Astrocyte of the spinal cord (primary cell): Measurements from ENCODE around the gene PDX1.

Source experiments
- DNase-seq: peaks from one replicate; pipeline ENCODE4 v3.0.0; 2011; ENCODE audit warnings: low read depth, low spot score
- H3K4me3 ChIP-seq: 2 replicates; pipeline ENCODE4 v1.5.1; 2011; ENCODE audit warnings: low read depth, mild to moderate bottlenecking, low read length, moderate library complexity
- in situ Hi-C: cut with HindIII; loops from 2 replicates; pipeline ENCODE4 v1.10.0; 2017; ENCODE audit warnings: low sequenced_read_pairs
- TF ChIP-seq, protein P1 (sequence below): IDR thresholded peaks from 2 replicates; pipeline ENCODE4 v1.5.1; 2012; ENCODE audit warnings: low read depth, mild to moderate bottlenecking, low read length, inconsistent platforms

Gene PDX1

DNA sequence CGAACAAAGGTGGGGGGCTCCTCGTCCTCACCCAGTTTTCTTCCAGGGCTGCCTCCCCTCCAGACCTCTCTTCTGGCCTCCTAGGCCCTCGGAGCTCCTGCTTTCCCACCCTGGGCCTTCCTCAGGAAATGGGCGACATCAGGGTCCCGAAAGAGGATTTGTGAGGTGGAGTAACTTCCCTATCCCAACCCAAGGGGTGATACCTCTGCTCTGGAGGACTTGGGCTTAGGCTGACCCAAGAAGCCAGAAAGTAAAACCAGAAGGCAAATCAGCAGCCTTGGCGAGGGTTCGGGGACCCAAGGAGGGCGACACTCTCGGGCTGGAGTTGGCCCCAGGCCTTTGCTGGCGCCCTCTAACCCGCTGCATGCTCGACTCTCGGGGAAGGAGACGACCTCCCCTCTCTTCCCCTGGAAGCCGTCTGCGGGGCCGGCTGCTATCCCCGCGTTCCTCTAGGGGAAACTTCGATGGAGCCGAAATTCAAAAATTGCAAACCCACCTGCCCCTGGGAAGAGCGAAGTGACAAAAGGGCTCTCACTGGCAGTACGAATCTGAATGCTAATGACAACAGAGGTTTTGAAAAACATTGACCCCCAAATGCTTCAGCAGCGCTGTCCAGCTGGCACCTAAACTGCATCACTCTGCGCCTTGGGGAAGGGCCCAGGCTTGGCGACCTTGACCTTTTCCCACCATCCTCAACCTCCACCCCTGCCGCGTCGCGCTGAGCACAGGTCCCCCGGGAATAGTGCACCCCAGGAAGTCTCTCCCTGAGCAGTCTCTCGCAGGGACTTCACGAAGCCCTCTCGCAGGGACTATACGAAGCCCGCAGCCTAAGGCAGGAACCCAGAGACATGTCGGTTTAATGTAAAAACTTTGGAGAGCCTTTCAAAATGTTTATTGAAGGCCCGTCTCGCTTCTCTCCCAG is 2.4 kb downstream of the PDX1 start:
- in situ Hi-C loops: no loop called here
- H3K4me3 ChIP-seq: no peak overlapping the region
- TF ChIP-seq, protein P1, sequence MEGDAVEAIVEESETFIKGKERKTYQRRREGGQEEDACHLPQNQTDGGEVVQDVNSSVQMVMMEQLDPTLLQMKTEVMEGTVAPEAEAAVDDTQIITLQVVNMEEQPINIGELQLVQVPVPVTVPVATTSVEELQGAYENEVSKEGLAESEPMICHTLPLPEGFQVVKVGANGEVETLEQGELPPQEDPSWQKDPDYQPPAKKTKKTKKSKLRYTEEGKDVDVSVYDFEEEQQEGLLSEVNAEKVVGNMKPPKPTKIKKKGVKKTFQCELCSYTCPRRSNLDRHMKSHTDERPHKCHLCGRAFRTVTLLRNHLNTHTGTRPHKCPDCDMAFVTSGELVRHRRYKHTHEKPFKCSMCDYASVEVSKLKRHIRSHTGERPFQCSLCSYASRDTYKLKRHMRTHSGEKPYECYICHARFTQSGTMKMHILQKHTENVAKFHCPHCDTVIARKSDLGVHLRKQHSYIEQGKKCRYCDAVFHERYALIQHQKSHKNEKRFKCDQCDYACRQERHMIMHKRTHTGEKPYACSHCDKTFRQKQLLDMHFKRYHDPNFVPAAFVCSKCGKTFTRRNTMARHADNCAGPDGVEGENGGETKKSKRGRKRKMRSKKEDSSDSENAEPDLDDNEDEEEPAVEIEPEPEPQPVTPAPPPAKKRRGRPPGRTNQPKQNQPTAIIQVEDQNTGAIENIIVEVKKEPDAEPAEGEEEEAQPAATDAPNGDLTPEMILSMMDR: no peak
- no peak for DNase-seq

DNA sequence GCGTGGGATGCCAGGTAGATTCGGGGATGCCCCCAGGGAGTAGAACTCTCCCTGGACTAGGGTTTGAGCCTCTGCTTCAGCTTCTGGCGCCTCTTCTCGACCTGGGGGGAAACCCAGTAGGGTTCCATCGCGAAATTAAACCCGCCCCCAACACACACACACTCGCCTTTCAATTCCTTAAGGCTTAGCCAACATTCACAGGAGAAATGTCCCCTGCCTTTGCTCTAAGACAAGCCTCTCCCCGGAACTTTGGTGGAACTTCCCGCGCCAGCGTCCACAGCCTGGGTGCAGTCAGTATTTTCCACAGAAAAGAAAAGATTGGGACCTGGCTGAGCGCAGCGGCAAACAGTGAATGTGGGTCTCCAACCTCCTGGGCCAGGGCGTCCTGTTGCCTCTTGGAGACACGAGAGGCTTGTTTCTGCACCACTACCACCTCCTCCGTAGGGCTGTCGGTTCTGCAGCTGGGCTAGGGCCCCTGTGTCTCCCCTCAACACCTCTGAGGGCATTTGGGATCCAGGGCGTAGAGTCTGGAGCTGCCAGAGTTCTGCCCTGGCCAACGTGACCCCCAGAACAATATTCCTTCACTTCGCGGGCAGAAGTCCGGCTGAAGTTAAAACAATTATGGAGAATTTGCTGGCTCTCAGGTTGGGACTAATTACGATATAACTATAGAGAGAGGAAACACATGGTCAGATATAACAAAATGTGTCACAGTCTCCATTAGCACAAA is 3.2 kb downstream of the PDX1 start:
- no peak for DNase-seq
- no peak overlapping the region for H3K4me3 ChIP-seq
- in situ Hi-C loops: no loop called here
- TF ChIP-seq, protein P1: no peak

DNA sequence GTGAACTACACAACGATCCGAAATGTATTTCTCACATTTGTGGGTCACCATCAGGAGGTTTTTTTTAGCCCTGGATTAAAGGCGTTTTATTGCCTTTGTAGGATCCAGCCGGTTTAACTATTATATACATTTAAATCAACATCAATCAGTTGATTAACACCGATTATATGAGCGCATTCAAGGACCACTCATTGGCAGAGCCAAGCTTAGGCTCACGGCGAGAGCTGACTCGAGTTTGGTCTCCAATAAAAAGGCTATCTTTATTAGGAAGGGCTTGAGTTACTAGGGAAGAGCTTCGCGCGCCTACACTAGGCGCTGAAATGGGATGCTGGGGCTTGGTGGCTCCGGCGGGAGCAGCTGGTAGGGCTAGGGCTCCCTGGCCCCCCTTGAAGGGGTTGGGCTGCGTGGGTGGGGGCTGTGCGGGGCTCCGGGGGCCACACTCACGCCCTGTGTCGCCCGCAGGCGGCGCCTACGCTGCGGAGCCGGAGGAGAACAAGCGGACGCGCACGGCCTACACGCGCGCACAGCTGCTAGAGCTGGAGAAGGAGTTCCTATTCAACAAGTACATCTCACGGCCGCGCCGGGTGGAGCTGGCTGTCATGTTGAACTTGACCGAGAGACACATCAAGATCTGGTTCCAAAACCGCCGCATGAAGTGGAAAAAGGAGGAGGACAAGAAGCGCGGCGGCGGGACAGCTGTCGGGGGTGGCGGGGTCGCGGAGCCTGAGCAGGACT is 4.2 kb downstream of the PDX1 start:
- TF ChIP-seq, protein P1: no peak
- no peak for DNase-seq
- H3K4me3 ChIP-seq: no peak overlapping the region
- in situ Hi-C loops: no loop called here

DNA sequence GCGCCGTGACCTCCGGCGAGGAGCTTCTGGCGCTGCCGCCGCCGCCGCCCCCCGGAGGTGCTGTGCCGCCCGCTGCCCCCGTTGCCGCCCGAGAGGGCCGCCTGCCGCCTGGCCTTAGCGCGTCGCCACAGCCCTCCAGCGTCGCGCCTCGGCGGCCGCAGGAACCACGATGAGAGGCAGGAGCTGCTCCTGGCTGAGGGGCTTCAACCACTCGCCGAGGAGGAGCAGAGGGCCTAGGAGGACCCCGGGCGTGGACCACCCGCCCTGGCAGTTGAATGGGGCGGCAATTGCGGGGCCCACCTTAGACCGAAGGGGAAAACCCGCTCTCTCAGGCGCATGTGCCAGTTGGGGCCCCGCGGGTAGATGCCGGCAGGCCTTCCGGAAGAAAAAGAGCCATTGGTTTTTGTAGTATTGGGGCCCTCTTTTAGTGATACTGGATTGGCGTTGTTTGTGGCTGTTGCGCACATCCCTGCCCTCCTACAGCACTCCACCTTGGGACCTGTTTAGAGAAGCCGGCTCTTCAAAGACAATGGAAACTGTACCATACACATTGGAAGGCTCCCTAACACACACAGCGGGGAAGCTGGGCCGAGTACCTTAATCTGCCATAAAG is 4.8 kb downstream of the PDX1 start:
- in situ Hi-C loops: no loop called here
- TF ChIP-seq, protein P1: no peak
- DNase-seq: no peak
- H3K4me3 ChIP-seq: no peak overlapping the region

DNA sequence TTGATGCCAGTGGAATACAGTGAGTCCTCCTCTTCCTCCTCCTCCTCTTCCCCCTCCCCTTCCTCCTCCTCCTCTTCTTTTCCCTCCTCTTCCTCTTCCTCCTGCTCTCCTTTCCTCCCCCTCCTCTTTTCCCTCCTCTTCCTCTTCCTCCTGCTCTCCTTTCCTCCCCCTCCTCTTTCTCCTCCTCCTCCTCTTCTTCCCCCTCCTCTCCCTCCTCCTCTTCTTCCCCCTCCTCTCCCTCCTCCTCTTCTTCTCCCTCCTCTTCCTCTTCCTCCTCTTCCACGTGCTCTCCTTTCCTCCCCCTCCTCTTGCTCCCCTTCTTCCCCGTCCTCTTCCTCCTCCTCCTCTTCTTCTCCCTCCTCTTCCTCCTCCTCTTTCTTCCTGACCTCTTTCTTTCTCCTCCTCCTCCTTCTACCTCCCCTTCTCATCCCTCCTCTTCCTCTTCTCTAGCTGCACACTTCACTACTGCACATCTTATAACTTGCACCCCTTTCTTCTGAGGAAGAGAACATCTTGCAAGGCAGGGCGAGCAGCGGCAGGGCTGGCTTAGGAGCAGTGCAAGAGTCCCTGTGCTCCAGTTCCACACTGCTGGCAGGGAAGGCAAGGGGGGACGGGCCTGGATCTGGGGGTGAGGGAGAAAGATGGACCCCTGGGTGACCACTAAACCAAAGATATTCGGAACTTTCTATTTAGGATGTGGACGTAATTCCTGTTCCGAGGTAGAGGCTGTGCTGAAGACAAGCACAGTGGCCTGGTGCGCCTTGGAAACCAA is 5.6 kb downstream of the PDX1 start:
- TF ChIP-seq, protein P1: no peak
- no peak for DNase-seq
- in situ Hi-C loops: no loop called here
- H3K4me3 ChIP-seq: no peak overlapping the region
